Erythroblast (primary cell): ENCODE data around the gene HOXD11.

Source experiments
- DNase-seq, 2 experiments: peaks; one replicate each; lab custom pipeline; 2025; lab: John Stamatoyannopoulos, UW
- GATA1 ChIP-seq: IDR thresholded peaks from 2 replicates; pipeline ENCODE4 v1.6.1; 2011; ENCODE audit warnings: low read depth, mild to moderate bottlenecking, control low read depth, low read length, moderate library complexity
- POLR2A ChIP-seq: IDR thresholded peaks from 2 replicates; pipeline ENCODE4 v1.6.1; 2011; ENCODE audit warnings: mild to moderate bottlenecking, low read length

The HOXD11 gene

DNA sequence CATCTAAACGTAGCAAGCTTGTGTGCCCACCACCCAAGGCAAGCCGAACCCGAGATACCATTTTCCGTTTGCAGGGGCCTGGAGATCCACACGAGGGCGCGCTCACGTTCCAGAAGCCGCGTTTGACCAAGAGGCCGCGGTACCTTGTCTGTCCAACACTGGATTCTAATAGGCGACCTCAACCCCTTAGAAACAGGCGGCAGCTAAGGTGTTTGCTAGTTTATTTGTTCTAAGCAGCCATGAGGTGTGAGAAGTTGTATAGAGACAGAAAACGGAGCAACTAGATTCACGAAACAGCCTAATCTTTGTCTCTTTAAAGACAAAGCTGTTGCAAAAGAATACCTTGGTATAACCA, 4.2 kb downstream of the HOXD11 start:
- DNase-seq, result peak; percentile 61 to 66
- TF ChIP-seq GATA1 (no peak), POLR2A (no peak)

DNA sequence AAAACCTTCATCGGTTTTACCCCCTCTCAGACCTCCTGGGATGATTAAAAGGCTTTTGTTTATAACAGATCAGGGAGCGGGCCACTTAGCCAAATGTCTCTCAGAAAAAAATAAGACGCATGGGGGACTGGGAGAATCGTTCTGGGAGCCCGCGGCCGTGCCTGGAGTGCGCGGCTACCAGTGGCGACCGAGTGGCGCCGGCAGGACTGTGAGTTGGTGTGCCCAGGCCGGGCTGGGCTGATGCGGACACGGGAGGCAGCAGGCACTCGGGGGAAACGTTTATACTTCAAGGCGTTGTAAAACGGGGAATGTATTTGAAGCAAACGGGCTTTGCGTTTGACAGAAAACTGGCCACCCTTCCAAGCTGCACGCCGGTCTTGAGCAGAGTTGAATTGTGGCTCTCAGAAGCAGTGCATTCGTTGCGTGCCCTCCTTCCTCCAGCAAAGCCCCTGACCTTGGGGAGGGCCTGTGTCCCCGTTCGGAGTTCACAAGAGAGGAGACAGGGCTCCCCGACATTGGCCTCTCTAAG, 4.8 kb downstream of the HOXD11 start:
- no peak for TF ChIP-seq GATA1
- no peak for TF ChIP-seq POLR2A
- no peak for DNase-seq

DNA sequence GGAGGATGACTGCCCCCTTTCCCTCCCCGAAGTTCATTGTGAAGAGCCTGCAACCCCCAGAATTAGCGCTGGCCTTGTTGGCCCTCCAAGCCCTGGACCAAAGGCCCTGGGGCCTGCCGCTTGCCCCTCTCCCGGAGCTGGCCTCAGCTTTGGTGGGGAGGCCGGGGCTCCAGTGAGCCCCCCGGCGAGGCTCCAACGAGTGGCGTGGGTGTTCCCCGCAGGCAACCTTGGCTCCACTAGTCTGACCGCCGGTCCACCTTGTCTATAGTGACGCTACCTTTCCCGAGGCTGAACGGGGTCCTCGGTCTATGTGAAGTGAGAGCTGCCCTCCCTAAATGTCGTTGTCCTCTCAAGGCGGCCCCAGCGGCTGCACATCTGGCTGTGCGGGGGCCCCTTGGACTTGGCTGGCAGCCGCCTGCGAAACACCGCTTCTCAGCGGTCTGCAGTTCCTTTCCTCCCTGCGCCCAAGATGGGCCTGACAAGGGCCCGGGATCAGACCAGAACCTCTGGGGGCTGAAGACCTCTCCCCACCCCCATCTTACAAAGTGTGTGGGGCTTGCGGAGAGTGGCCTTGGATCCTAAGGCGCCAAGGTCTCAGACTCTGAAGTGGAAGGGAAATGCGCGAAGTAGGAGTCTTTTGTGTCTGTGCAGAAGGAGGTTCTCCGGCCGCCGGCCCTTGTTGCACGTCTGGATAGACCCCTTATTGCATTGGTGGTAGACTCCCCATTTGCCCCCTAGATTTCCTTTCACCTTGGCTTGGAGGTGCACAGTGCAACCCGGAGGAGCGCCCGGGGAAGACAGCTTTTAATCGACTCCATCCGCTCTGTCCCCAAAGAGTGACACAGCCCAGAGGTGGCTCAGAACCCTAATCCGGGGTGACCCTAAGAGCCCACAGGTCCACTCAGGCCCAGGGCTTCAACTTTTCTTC, 5.6 kb downstream of the HOXD11 start:
- TF ChIP-seq POLR2A (no peak), GATA1 (no peak)
- DNase-seq, result no peak

DNA sequence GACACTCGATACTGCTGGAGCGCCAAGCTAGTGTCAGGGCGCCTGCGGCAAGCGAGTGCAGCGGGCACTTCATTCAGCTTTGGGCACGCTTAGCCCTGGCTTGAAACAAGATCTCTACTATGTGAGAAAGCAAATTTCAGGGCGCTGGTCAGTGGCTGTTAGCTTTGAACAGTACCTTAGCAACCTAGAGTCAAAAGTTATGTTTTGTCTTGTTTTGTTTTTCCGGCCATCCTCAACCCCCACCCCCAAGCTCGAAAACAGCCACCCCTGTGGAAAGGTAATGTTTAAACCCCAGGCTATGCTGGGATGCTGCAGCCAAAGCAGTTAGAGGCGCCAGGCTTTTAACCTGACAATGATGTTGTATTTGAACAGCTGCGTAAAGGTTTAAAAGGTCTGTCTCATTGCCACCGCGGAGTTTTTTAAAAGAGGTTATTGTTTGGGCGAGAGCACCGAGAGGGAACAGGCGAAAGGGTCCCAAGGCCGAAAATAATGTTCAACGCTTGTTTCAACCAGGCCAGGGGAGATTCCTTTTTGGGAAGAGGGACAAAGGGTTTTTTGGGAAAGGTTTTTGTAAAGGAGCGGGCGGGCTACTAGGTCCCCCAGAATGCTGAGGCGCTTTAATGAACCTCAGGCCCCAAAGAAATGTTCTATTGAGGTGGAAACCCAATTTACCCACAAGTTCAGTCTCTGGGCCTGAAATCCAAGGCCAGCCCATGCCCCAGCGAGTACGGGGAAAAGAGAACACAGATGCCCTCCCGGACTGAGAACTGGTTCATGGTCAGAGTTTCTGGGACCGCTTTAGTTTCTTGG, 7.2 kb downstream of the HOXD11 start:
- DNase-seq, result no peak
- no peak for TF ChIP-seq POLR2A
- TF ChIP-seq GATA1, result no peak

DNA sequence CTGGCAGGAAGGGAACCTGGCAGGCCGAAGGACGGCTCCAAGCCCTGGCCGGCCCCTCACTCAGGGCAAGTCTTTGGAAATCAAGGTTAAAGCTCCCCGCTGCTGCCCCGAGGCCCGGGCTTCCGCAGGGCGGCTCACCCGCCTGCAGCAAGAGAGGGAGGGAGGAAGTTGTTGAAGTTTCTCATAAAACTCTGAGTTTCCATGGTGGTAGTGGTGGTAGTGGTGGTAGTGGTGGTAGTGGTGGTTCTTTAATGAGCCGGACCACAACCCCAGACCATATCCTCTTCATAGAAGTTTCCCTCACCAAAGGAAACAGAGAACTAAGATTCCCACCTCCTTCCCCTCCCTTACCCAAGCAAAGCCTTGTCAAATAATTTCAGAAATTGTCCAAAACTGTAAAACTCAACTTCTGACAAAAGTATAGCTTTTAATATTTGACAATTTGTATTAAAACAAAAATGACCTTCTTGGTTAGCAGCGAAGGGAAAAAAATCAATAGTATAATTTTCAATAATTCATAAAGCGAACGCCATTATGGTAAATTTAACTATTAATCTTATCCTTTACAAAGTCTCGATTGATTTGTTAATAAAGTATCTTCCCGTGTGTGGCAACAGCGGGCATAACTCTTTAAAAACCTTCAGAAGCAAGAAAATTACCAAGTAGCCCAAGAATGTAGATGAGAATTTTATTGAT, 8.0 kb downstream of the HOXD11 start:
- no peak for TF ChIP-seq GATA1
- no peak for TF ChIP-seq POLR2A
- DNase-seq, result no peak

DNA sequence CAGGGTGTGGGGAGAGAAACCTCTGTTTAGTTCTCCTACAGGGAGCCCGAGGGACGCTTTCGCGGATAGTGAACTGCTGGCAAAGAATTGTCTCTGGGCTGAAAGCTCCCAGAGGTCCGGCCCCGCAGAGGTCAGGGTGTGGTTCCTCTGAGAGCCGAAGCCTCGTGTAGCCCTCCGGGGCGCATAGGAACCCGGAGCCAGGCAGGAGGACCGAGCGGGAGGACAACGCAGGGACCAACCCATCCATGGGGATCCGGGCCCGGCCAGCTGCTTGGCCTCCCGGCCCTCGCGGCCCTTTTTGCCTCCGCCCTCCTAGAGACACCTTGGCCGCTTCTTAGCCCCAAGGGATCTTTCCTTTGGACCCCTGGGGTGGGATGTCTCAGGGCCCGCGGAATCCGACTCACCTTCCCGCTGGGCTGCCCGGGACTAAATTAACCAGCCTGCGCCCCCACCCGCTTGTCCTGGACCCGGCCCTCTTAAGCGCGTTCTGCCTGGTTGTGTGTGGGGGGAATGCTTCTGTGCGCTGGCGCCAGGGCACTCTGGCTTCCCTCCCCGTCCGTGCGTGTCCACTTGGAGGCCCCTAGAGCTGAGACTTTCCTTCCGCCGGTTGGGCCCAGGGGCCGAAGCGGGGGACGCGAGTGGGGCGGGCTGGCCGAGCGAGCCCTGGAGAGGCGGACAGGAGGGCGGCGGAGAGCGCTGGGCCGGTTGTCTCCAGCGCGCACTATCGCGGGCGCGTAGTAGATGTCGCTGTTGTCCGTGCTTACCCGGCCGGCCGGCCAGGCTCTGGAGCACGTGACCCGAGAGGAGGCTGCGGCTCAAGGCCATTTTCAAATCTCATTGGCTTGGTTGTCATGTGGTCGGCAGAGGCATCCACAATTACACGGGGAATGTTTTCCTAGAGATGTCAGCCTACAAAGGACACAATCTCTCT, 9.1 kb downstream of the HOXD11 start, which contains the start of gene HOXD10:
Gene HOXD10 (plus strand): TSS at position 896 of the 931 bp plus-strand sequence. CDS start 56 bp downstream, outside the sequence.
- no peak for TF ChIP-seq POLR2A
- TF ChIP-seq GATA1, result no peak
- peak; percentile 27 to 32 for DNase-seq

DNA sequence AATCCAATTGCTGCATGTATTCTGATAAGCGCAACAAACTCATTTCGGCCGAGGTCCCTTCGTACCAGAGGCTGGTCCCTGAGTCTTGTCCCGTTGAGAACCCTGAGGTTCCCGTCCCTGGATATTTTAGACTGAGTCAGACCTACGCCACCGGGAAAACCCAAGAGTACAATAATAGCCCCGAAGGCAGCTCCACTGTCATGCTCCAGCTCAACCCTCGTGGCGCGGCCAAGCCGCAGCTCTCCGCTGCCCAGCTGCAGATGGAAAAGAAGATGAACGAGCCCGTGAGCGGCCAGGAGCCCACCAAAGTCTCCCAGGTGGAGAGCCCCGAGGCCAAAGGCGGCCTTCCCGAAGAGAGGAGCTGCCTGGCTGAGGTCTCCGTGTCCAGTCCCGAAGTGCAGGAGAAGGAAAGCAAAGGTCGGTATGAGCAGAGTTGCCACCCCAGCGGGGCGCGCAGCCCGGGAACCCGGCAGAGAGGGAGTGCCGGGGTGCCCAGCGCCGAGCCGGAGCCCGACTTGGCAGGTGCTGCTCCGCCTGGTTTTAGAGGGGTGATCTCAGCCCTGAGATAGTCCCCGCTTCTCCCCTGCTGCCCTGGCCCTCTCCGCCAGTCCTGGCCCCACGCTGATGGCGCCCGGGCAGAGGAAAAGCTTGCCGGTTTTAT, 10.2 kb downstream of the HOXD11 start:
- DNase-seq, result no peak
- no peak for TF ChIP-seq POLR2A
- no peak for TF ChIP-seq GATA1

DNA sequence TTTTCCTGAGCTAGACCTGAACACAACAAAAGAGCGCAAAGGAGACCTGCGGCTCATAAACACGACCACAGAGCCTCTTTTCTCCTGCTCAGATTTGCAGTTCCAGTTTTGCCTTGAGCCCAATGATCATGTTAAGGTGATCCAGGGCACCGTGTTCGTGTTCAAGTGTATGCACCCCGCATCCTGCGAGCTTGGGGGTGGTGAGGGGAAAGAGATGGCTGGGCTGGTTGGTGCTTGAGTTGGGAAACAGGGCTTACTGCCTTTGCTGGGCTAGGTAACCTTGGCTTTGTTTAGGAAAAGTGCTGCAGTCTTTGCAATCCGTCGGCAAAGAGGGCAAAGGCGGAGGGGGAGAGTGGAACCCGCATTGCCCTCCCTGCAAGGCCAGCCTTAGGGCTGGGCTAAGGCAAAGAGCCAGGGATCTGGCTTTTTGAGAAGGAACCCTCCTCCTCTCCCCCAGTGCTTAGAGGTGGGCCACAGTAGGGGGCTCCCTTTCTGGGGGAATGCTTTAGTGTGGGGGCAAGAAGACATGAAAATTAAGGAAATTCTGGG, 10.8 kb downstream of the HOXD11 start:
- DNase-seq, result no peak
- TF ChIP-seq GATA1, result no peak
- no peak for TF ChIP-seq POLR2A

DNA sequence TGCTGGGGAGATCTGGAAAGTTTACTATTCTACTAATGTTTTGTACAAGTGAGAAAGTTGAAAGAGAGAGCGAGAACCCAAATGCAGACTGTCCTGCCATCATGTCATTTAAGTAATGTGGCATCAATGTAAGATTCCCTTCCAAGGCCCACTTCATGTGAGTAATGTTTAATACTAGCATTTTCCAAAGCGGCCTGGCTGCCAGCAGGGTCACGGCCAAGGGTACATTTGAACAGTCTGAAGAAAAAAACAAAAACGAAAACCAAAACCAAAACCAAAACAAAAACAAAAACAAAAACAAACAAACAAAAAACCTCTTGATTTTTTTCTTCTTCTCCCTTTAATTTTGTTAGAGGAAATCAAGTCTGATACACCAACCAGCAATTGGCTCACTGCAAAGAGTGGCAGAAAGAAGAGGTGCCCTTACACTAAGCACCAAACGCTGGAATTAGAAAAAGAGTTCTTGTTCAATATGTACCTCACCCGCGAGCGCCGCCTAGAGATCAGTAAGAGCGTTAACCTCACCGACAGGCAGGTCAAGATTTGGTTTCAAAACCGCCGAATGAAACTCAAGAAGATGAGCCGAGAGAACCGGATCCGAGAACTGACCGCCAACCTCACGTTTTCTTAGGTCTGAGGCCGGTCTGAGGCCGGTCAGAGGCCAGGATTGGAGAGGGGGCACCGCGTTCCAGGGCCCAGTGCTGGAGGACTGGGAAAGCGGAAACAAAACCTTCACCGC, 11.7 kb downstream of the HOXD11 start:
- DNase-seq, result peak; percentile 63 to 74
- no peak for TF ChIP-seq GATA1
- no peak for TF ChIP-seq POLR2A

DNA sequence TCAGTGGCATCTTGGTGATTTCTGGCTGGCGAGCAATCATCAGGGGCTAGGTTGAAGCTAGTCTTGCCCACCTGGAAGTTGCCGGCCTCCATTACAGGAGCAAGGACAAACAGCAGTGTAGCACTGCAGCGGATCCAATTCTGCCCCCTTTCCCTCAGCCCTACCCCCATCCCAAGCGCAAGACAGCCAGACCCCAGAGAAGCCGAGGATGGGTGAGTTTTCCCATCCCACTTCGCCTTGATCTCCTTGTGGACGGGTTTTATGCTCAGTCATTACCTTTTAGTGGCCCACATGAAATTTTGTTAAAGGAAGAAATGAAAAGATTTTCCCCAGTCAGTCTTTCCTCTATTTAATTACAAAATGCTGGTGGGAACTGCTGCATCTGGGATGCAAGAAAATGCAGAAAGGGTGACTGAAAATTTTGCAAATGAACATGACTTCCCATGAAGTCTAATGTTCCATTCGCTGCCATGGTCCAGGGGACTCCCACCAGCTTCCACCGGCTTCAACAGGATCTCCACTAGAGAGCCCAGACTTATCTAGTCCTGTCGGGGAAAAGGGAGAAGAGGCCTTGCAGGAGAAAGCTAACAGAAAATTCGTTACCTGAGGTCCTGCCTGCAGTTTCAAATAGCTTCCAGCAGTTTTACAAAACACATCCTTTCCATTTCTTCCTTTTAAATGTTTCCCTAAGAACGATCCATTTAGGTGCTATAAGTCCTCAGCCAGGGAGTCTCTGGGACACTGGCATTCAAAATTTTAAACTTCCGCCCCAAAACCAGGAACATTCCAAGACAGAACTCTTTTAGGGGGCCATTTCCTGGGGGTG, 13.5 kb downstream of the HOXD11 start:
- TF ChIP-seq GATA1 (no peak), POLR2A (no peak)
- DNase-seq, result no peak
